ENCODE results near the gene CFAP54.

CFAP54 gene, protein sequence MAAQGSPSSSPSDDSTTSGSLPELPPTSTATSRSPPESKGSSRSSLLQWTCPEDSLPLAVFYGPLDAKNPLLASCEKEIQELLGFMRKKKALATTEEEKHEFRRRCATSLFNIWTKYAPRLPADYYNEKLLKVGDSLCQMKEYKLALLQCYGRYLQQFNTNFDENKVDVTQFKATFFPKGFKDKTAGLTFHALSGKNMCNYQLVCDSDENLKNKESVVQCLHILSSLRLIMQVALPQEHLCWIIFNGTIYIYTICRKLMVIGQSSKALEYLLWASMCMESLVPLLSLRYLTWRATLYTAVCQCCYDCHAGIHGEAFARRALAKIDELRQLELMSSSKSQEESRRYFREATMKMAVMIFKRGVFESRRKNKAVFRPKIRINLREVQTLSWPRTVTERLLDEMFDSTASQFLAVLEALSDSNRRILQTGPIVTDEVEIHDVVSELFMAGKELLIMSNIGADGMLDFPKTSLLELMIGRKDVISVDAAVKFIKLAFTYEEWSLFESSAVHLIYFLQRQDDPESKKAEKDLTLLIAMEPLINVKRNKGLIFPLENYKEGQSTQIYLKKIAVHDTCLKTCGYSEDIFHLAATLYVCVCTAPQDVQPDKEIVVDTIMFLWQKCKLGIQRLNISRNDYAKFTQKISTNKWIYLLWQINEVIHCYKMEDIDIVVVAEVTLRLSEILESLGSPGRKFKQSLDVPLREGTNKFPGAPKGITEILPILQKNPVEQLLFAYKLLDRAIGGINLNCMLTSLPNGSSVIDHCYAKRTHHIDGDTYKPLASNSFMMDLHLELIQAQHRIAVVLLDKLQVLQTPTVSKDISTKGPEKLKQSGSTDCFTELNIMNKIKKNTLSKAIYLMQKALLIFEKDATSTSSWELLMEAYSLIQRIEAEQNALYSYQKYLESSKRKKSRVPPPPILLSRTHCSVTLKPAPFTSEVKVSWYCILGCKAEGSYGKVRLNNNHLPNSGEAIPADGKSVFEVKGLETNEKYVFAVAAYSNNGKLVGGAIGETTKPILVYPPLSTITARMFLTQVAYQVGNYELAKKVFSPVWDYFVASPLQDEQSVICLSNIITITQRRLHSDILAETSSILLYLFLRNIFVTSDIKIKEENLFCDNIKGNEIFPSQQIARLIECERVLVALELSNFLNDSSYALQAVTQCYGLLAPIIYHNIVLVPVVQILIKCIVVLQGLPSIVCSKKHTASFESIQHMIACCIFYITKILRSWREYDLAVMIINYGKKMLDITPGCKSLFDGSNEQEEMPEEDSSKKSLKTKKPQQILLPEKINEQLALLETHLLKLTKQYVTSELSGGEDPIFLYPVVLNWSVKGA (N-terminal part only)

DNA sequence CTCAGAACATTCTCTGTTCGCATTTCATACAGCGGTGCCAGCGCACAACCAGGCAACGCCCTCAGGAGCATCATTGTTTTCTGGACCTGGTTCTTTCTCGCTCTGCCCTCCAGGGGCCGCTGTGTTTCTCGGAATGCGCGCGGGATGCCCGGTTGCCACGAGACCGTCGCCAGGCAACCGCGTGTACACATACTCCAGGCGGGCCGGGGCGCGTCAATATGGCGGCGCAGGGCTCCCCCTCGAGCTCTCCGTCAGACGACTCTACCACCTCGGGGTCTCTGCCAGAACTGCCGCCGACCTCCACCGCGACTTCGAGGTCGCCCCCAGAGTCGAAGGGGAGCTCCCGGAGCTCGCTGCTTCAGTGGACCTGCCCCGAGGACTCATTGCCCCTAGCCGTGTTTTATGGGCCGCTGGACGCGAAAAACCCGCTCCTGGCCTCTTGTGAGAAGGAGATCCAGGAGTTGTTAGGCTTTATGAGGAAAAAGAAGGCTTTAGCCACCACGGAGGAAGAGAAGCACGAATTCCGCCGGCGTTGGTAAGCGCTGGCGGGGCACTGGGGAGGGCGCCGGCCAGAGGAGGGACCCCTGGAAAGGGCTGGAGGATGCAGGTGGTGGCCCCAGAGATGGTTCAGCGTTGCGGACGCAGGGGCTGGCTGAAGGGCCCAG is at the start of gene CFAP54:
Gene CFAP54, plus strand, starts transcription at position 186 of the 665 bp plus-strand sequence. Its CDS starts 33 bp downstream, at position 219.
- intact Hi-C loops (cut with micrococcal nuclease) = loop anchor here (5.0 kb wide), 1 partner anchor 87 kb away; the partner anchor contains the start of gene CDK17
- peaks cover 14% of the 10 kb centered on the region for H3K4me1 Mint-ChIP-seq (ENCODE audit: low read depth)
- H3K9me3 Mint-ChIP-seq = no peaks in the 10 kb centered on the region
- peak within 1 kb of the TSS; percentile 68 for H3K27ac Mint-ChIP-seq
- peak within 1 kb of the TSS; percentile 72 for H3K4me3 Mint-ChIP-seq
- H3K27me3 Mint-ChIP-seq = peaks cover 30% of the 10 kb centered on the region
- no peaks in the 10 kb centered on the region for H3K36me3 Mint-ChIP-seq (ENCODE audit: low read depth)

DNA sequence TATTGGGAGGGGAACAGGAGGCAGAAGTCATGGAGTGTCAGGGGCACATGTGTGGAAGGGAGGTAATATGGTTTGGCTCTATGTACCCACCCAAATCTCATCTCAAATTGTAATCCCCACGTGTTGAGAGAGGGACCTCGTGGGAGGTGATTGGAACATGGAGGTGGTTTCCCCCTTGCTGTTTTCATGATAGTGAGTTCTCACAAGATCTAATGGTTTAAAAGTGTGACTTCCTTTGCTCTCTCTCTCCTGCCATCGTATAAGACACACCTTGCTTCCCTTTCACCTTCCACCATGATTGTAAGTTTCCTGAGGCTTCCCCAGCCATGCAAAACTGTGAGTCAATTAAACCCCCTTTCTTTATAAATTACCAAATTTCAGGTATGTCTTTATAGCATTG is 47.6 kb upstream of the CFAP54 start:
- intact Hi-C loops (cut with micrococcal nuclease) = no loop called here
- Mint-ChIP-seq H3K9me3 (no peaks in the 10 kb centered on the region), H3K4me3 (no peak overlapping the region), H3K27me3 (peaks cover 1% of the 10 kb centered on the region), H3K36me3 (ENCODE audit: low read depth) (no peaks in the 10 kb centered on the region), H3K27ac (no peak overlapping the region), H3K4me1 (ENCODE audit: low read depth) (no peaks in the 10 kb centered on the region)

DNA sequence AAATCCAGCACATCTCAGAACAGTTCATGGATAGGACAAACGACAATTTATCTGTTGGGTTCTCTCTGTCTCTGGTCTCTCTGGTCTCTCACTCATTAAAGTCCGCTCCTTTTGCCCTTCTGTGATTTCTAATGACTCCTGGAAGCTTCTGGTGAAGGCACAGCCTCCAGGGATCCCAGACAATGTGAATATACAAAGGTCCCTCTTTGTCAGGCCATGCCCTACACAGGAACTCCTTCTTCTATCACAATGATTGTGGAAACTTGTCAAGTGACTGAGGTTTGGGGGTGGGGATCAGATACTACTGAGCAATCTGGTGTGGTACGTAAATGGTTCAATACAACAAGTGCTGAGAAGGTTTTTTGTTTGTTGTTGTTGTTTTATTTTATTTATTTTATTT is 46.5 kb upstream of the CFAP54 start:
- intact Hi-C loops (cut with micrococcal nuclease) = no loop called here
- H3K4me1 Mint-ChIP-seq (ENCODE audit: low read depth) = no peaks in the 10 kb centered on the region
- no peak overlapping the region for H3K4me3 Mint-ChIP-seq
- no peaks in the 10 kb centered on the region for H3K36me3 Mint-ChIP-seq (ENCODE audit: low read depth)
- no peak overlapping the region for H3K27ac Mint-ChIP-seq
- H3K9me3 Mint-ChIP-seq = no peaks in the 10 kb centered on the region
- peaks cover 1% of the 10 kb centered on the region for H3K27me3 Mint-ChIP-seq

DNA sequence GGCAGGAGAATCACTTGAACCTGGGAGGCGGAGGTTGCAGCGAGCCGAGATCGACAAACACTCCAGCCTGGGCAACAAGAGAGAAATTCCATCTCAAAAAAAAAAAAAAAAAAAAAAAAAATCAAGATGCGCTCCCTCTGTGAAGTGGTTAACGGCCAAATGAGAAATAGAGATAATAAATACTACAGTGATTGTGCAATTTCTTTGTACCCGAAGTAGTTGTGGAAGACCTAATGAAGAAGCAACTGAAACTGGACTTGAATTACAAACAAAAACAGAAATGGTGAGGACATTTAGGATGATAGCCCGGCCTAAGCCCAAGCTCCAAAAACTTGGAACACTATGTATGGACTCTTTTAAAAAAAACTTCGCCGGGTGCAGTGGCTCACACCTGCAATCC is 45.0 kb upstream of the CFAP54 start:
- Mint-ChIP-seq H3K9me3 (no peaks in the 10 kb centered on the region), H3K4me1 (ENCODE audit: low read depth) (no peaks in the 10 kb centered on the region), H3K27ac (no peak overlapping the region), H3K4me3 (no peak overlapping the region), H3K27me3 (peaks cover 1% of the 10 kb centered on the region), H3K36me3 (ENCODE audit: low read depth) (no peaks in the 10 kb centered on the region)
- intact Hi-C loops (cut with micrococcal nuclease) = no loop called here

DNA sequence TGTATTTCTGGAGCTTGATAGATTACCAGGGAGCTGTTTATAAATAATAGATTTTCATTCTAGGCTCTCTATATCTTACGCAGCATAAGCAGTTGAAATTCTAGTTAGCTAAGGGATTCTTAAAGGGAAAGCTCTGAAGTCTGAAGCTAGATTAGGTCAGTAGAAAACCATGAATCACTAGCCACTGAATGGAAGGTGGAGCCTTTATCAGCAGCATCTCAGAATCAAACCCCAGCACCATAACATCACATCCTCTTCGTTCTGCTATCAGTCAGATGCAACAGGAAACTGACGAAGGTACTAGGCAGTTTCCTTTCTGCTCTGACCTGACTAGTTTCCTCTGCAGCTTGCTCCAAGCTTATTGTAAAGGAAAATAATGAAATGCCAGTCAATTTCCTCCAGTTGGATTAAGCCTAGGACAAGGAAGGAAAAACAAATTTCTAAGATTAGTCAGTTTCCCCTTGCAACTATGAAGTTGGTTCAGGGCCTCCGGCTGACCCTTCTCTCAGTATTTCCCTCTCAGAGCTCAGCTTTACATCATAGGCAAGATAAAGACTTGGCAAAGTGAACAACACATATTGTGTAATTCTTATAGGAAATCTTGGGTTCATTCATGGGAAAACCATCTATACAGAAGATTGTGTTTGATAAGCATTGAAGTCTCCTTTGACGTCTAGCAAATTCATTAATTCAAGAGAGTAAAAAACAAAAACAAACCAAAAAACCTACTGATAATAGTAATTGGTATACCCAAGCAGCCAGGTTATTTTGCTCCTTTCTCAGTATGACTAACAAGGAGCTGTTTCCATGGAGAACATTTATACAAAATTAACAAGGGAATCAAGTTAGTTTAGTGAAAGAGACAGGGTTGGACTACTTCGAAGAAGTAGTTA is 43.4 kb upstream of the CFAP54 start:
- no peak overlapping the region for H3K27ac Mint-ChIP-seq
- no peaks in the 10 kb centered on the region for H3K36me3 Mint-ChIP-seq (ENCODE audit: low read depth)
- H3K27me3 Mint-ChIP-seq = no peaks in the 10 kb centered on the region
- peaks cover 9% of the 10 kb centered on the region for H3K4me1 Mint-ChIP-seq (ENCODE audit: low read depth)
- no peak overlapping the region for H3K4me3 Mint-ChIP-seq
- no peaks in the 10 kb centered on the region for H3K9me3 Mint-ChIP-seq
- intact Hi-C loops (cut with micrococcal nuclease) = no loop called here

- Mint-ChIP-seq H3K4me3 (no peak overlapping the region), H3K4me1 (ENCODE audit: low read depth) (peaks cover 20% of the 10 kb centered on the region), H3K27me3 (no peaks in the 10 kb centered on the region), H3K27ac (no peak overlapping the region), H3K9me3 (no peaks in the 10 kb centered on the region), H3K36me3 (ENCODE audit: low read depth) (no peaks in the 10 kb centered on the region)
- intact Hi-C loops (cut with micrococcal nuclease) = no loop called here
Measured at GRCh38 chr12:96447256-96447655, 42.1 kb upstream of the CFAP54 start.

DNA sequence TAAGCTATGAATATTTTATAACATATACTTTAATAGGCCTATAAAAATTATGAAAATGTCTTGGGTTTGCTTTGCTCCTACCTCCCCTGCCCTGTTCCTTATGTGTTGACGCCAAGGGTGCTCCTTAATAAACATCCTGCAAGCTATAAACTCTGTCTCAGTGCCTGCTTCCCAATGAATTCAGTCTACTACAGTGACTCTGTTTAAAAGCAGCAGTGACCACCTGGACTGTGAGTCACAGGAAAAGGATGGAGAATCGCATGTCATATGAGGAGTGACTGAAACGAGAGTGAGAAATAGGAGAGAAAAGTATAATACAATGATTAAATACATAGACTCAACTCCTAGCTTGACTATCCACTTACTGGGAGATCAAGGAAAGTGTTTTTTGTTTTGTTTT is 41.1 kb upstream of the CFAP54 start:
- Mint-ChIP-seq H3K27ac (no peak overlapping the region), H3K4me3 (no peak overlapping the region), H3K4me1 (ENCODE audit: low read depth) (peaks cover 25% of the 10 kb centered on the region), H3K27me3 (no peaks in the 10 kb centered on the region), H3K36me3 (ENCODE audit: low read depth) (no peaks in the 10 kb centered on the region), H3K9me3 (no peaks in the 10 kb centered on the region)
- intact Hi-C loops (cut with micrococcal nuclease) = no loop called here

DNA sequence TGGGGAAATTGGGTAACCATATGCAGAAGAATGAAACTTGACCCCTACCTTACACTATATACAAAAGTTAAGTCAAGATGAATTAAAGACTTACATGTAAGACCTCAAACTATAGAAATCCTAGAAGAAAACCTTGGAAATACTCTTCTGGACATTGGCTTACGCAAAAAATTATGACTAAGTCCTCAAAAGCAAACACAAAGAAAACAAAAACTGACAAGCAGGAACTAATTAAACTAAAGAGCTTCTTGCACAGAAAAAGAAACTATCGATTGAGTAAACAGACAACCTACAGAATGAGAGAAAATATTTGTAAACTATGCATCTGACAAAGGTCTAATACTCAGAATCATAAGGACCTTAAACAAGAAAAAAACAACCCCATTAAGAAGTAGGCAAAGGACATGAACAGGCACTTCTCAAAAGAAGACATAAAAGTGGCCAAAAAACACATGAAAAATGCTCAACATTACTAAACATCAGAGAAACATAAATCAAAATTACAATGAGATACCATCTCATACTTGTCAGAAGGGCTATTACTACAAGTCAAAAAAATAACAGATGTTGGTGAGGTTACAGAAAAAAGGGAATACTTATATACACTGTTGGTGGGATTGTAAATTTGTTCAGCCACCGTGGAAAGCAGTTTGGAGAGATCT is 37.0 kb upstream of the CFAP54 start:
- Mint-ChIP-seq H3K27me3 (no peaks in the 10 kb centered on the region), H3K4me1 (ENCODE audit: low read depth) (peaks cover 40% of the 10 kb centered on the region), H3K36me3 (ENCODE audit: low read depth) (no peaks in the 10 kb centered on the region), H3K27ac (no peak overlapping the region), H3K9me3 (no peaks in the 10 kb centered on the region), H3K4me3 (no peak overlapping the region)
- intact Hi-C loops (cut with micrococcal nuclease) = loop anchor here (10.0 kb wide), 1 partner anchor 48 kb away; the partner anchor contains the start of gene CDK17

- Mint-ChIP-seq H3K4me1 (ENCODE audit: low read depth) (peaks cover 45% of the 10 kb centered on the region), H3K27me3 (peaks cover 2% of the 10 kb centered on the region), H3K36me3 (ENCODE audit: low read depth) (no peaks in the 10 kb centered on the region), H3K9me3 (no peaks in the 10 kb centered on the region), H3K27ac (no peak overlapping the region), H3K4me3 (no peak overlapping the region)
- intact Hi-C loops (cut with micrococcal nuclease) = loop anchor here (10.0 kb wide), 1 partner anchor 50 kb away; the partner anchor contains the start of gene CDK17
Measured at GRCh38 chr12:96454396-96454795, 35.0 kb upstream of the CFAP54 start.

DNA sequence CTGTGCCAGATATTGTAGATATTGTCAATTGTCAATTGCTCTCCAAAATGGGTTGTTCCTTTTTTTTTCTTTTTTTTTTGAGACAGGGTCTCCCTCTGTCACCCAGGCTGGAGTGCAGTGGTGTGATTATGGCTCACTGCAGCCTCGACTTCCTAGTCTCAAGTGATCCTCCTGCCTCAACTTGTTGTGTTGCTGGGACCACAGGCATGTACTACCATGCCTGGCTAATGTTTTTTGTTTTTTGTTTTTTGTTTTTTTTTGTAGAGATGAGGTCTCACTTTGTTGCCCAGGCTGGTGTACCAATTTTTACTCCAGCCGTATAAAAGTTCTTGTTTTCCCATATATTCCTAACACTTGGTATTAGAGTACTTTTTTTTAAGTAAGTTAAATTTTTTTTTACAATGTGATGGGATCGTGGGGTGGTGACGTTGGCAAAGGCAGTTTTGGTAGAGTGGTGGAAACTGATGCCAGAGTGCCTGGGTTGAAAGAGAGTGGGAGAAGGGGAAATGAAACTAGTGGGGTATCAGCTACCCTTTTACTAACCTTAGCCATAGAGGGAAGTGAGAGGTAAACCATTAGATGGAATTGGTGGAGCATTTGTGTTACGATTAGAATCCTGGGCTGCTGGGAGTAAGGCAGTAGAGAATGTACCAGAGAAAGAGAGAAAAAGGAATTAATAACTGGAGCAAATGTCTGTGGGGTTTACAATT is 33.0 kb upstream of the CFAP54 start:
- Mint-ChIP-seq H3K27ac (no peak overlapping the region), H3K27me3 (peaks cover 2% of the 10 kb centered on the region), H3K9me3 (no peaks in the 10 kb centered on the region), H3K4me1 (ENCODE audit: low read depth) (peaks cover 31% of the 10 kb centered on the region), H3K4me3 (no peak overlapping the region), H3K36me3 (ENCODE audit: low read depth) (no peaks in the 10 kb centered on the region)
- intact Hi-C loops (cut with micrococcal nuclease) = loop anchor here (10.0 kb wide), 1 partner anchor 52 kb away; the partner anchor contains the start of gene CDK17

DNA sequence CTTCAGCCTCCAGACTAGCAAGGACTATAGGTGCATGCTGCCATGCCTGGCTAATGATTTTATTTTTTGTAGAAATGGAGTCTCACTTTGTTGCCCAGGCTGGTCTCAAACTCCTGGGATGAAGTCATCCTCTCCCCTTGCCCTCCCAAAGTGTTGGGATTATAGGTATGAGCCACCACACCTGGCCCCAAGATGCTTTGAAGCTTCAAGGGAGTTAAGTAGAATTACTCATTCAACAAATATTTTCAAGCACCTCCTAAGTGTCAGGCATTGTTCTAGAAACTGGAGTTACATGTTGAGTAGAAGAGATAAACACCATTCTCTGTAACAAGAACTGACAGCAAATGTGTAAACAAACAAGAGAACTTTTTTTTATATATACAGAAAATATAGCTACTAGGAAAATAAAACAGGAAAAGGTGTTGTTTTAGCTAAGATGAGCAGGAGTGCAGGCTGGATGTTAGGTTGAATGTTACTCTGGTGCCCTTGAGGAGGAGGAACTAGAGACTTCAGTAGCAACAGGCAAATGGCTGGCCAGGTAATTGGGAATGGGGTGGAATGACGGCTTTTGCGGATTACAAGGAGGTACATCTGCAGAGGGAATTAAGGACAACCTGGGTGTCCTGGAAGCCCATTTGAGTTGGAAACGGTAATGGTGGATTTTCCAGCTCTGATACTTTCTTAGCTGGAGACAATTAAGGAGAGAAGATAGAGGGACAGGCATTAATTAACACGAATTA is 32.0 kb upstream of the CFAP54 start:
- Mint-ChIP-seq H3K27ac (no peak overlapping the region), H3K9me3 (no peaks in the 10 kb centered on the region), H3K27me3 (peaks cover 2% of the 10 kb centered on the region), H3K4me3 (no peak overlapping the region), H3K4me1 (ENCODE audit: low read depth) (peaks cover 24% of the 10 kb centered on the region), H3K36me3 (ENCODE audit: low read depth) (no peaks in the 10 kb centered on the region)
- intact Hi-C loops (cut with micrococcal nuclease) = loop anchor here (10.0 kb wide), 1 partner anchor 53 kb away; the partner anchor contains the start of gene CDK17

Measured in dendritic cell treated with granulocyte-macrophage colony-stimulating factor and Interleukin-4, amounts not matched to agents 40 ng/mL and 50 ng/mL, for 4 days (primary cell).